Astrocyte of the spinal cord (primary cell): ENCODE results near the gene TSNAXIP1.

ENCODE experiments used
- DNase-seq: peaks from one replicate; pipeline ENCODE4 v3.0.0; 2011; ENCODE audit warnings: low read depth, low spot score
- H3K4me3 ChIP-seq: 2 replicates; pipeline ENCODE4 v1.5.1; 2011; ENCODE audit warnings: low read depth, mild to moderate bottlenecking, low read length, moderate library complexity
- CTCF ChIP-seq: IDR thresholded peaks from 2 replicates; pipeline ENCODE4 v1.5.1; 2012; ENCODE audit warnings: low read depth, mild to moderate bottlenecking, low read length, inconsistent platforms
- in situ Hi-C: cut with HindIII; loops from 2 replicates; pipeline ENCODE4 v1.10.0; 2017; ENCODE audit warnings: low sequenced_read_pairs

The TSNAXIP1 gene

GRCh38 chr16:67864594-67864993, 57.9 kb downstream of the TSNAXIP1 start:
- TF ChIP-seq CTCF = no peak
- in situ Hi-C loops = no loop called here
- H3K4me3 ChIP-seq = no peak overlapping the region
- DNase-seq = no peak

- H3K4me3 ChIP-seq = no peak overlapping the region
- TF ChIP-seq CTCF = peak; percentile 42
- in situ Hi-C loops = no loop called here
- no peak for DNase-seq
These were observed 58.6 kb downstream of the TSNAXIP1 start for GRCh38 chr16:67865318-67865717.

- TF ChIP-seq CTCF = no peak
- in situ Hi-C loops = no loop called here
These were observed 61.6 kb downstream of the TSNAXIP1 start for GRCh38 chr16:67868290-67868689.

GRCh38 chr16:67869653-67870052, 63.0 kb downstream of the TSNAXIP1 start:
- no peak overlapping the region for H3K4me3 ChIP-seq
- no peak for TF ChIP-seq CTCF
- DNase-seq = no peak
- in situ Hi-C loops = no loop called here

More at GRCh38 chr16:67868290-67868689, 61.6 kb downstream of the TSNAXIP1 start:
- no peak overlapping the region for H3K4me3 ChIP-seq
- no peak for DNase-seq

GRCh38 chr16:67871256-67871655, 64.6 kb downstream of the TSNAXIP1 start:
- DNase-seq = no peak
- H3K4me3 ChIP-seq = no peak overlapping the region
- in situ Hi-C loops = no loop called here
- no peak for TF ChIP-seq CTCF

GRCh38 chr16:67872131-67872630, 65.5 kb downstream of the TSNAXIP1 start:
- no peak for DNase-seq
- in situ Hi-C loops = no loop called here
- no peak overlapping the region for H3K4me3 ChIP-seq
- no peak for TF ChIP-seq CTCF
